ENCODE measurements around the gene ARHGDIA.

Gene ARHGDIA

GRCh38 chr17:81867170-81867990 lies 3.8 kb downstream of the ARHGDIA start:
- Histone ChIP-seq H2BK12ac (ENCODE audit: low read length) (no peak overlapping the region), H2BK120ac (ENCODE audit: insufficient read depth, low read length, poor library complexity) (peak overlapping the region; percentile 23), H3K18ac (ENCODE audit: low read length) (peak overlapping the region; percentile 83), H2AFZ (ENCODE audit: insufficient read depth, low read length, poor library complexity) (no peak overlapping the region), H3K36me3 (ENCODE audit: control insufficient read depth in 1 of 2, insufficient read depth in 2 of 2, low read length in 2 of 2) (peaks cover 52 to 54% of the 10 kb centered on the region in 2 experiments), H3K27ac (ENCODE audit: low read depth, low read length) (peak overlapping the region; percentile 82), H4K12ac (ENCODE audit: low read depth, low read length) (peak overlapping the region; percentile 71), H3K79me1 (ENCODE audit: low read length) (peaks cover 35% of the 10 kb centered on the region), H2AK5ac (ENCODE audit: low read length) (peak overlapping the region; percentile 28), H3K4me3 (ENCODE audit: low read depth, low read length) (no peak overlapping the region), H3K9me3 (ENCODE audit: insufficient read depth, low read depth, low read length) (peaks cover 3% of the 10 kb centered on the region), H2BK5ac (ENCODE audit: low read depth, low read length, poor library complexity) (peak overlapping the region; percentile 52), H3K4ac (ENCODE audit: low read depth, low read length) (no peak overlapping the region), H4K8ac (ENCODE audit: low read depth, low read length) (peak overlapping the region; percentile 49), H3K9ac (ENCODE audit: low read length) (no peak overlapping the region), H3K27me3 (ENCODE audit: insufficient read depth, low read length) (no peaks in the 10 kb centered on the region), H3K4me1 (ENCODE audit: control insufficient read depth in 1 of 2, insufficient read depth in 2 of 2, low read length in 2 of 2) (peaks cover 31 to 40% of the 10 kb centered on the region in 2 experiments), H3K23ac (ENCODE audit: low read length) (no peak overlapping the region), H3K14ac (ENCODE audit: low read length) (peak overlapping the region; percentile 26), H3K4me2 (ENCODE audit: low read length) (no peak overlapping the region), H4K91ac (ENCODE audit: low read depth, low read length) (peak overlapping the region; percentile 58), H3K79me2 (ENCODE audit: control insufficient read depth, insufficient read depth, low read length, poor library complexity) (peaks cover 23% of the 10 kb centered on the region)
- no peak for DNase-seq
- no CpG with 5 or more reads among the region's 23 CpGs for WGBS (ENCODE audit: extremely low coverage, insufficient coverage, insufficient read length)

DNA sequence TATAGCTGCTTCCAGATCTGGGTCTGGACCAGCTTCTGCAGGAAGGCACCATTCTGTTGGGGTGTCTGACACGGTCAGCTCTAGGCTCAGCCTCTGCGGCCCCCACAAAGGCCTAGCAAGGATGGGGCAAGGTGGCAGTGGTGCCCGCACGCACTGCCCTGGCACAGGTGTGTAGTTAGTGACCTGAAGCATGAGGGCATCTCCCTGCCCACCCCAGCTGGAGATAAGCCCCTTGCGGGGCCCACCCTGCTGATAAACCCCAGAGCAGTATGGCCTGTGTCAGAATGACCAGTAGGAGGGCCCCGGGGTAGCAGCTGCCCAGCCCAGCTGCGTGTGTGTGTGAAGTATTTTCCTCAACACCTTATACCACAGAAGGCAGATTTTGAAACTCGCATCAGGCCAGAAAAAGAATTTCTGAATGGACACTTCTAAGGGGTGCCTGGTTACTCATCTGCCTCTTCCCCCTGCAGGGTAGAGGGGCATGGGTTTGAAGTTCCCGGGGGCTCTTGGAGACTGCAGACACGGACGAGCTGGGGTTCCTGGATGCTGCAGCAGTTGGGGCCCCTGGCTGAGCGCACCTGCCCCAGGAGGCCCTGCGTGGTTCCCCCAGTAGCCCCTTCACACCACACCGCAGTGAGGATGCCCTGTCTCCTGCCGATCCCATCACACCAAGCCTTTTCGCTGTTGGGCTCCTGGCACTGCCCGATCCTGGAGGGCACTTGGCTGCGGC lies 4.5 kb downstream of the ARHGDIA start:
- Histone ChIP-seq H2AK5ac (ENCODE audit: low read length) (no peak overlapping the region), H2AFZ (ENCODE audit: insufficient read depth, low read length, poor library complexity) (no peak overlapping the region)
- no CpG with 5 or more reads among the region's 18 CpGs for WGBS (ENCODE audit: extremely low coverage, insufficient coverage, insufficient read length)

GRCh38 chr17:81865733-81866439 lies 5.3 kb downstream of the ARHGDIA start:
- no peak overlapping the region for H3K27ac ChIP-seq (ENCODE audit: low read depth, low read length)
- H3K4ac ChIP-seq (ENCODE audit: low read depth, low read length), result no peak overlapping the region
- no CpG with 5 or more reads among the region's 18 CpGs for WGBS (ENCODE audit: extremely low coverage, insufficient coverage, insufficient read length)

More for the DNA sequence above, 4.5 kb downstream of the ARHGDIA start:
- no peaks in the 10 kb centered on the region for H3K27me3 ChIP-seq (ENCODE audit: insufficient read depth, low read length)
- no peak overlapping the region for H3K23ac ChIP-seq (ENCODE audit: low read length)
- H3K36me3 ChIP-seq (ENCODE audit: control insufficient read depth in 1 of 2, insufficient read depth in 2 of 2, low read length in 2 of 2), result peaks cover 52 to 54% of the 10 kb centered on the region in 2 experiments
- H3K14ac ChIP-seq (ENCODE audit: low read length), result peak overlapping the region; percentile 26
- H3K79me2 ChIP-seq (ENCODE audit: control insufficient read depth, insufficient read depth, low read length, poor library complexity), result peaks cover 18% of the 10 kb centered on the region
- H3K4me3 ChIP-seq (ENCODE audit: low read depth, low read length), result no peak overlapping the region
- H2BK120ac ChIP-seq (ENCODE audit: insufficient read depth, low read length, poor library complexity), result no peak overlapping the region
- peak overlapping the region; percentile 47 for H3K18ac ChIP-seq (ENCODE audit: low read length)
- H3K79me1 ChIP-seq (ENCODE audit: low read length), result peaks cover 30% of the 10 kb centered on the region
- H4K8ac ChIP-seq (ENCODE audit: low read depth, low read length), result peak overlapping the region; percentile 18
- H2BK5ac ChIP-seq (ENCODE audit: low read depth, low read length, poor library complexity), result peak overlapping the region; percentile 52
- peaks cover 27 to 35% of the 10 kb centered on the region in 2 experiments for H3K4me1 ChIP-seq (ENCODE audit: control insufficient read depth in 1 of 2, insufficient read depth in 2 of 2, low read length in 2 of 2)
- no peak overlapping the region for H2BK12ac ChIP-seq (ENCODE audit: low read length)
- H4K91ac ChIP-seq (ENCODE audit: low read depth, low read length), result no peak overlapping the region
- no peak overlapping the region for H3K4ac ChIP-seq (ENCODE audit: low read depth, low read length)
- H3K27ac ChIP-seq (ENCODE audit: low read depth, low read length), result peak overlapping the region; percentile 82
- no peak overlapping the region for H3K4me2 ChIP-seq (ENCODE audit: low read length)
- H3K9me3 ChIP-seq (ENCODE audit: insufficient read depth, low read depth, low read length), result peaks cover 3% of the 10 kb centered on the region
- no peak overlapping the region for H3K9ac ChIP-seq (ENCODE audit: low read length)
- DNase-seq, result no peak
- H4K12ac ChIP-seq (ENCODE audit: low read depth, low read length), result peak overlapping the region; percentile 65

GRCh38 chr17:81865358-81865732 lies 5.8 kb downstream of the ARHGDIA start:
- Histone ChIP-seq H3K23ac (ENCODE audit: low read length) (no peak overlapping the region), H2AFZ (ENCODE audit: insufficient read depth, low read length, poor library complexity) (no peak overlapping the region), H3K27ac (ENCODE audit: low read depth, low read length) (no peak overlapping the region), H3K14ac (ENCODE audit: low read length) (no peak overlapping the region), H3K9me3 (ENCODE audit: insufficient read depth, low read depth, low read length) (peaks cover 3% of the 10 kb centered on the region), H3K18ac (ENCODE audit: low read length) (no peak overlapping the region), H4K91ac (ENCODE audit: low read depth, low read length) (no peak overlapping the region), H2AK5ac (ENCODE audit: low read length) (no peak overlapping the region), H2BK5ac (ENCODE audit: low read depth, low read length, poor library complexity) (no peak overlapping the region), H3K79me1 (ENCODE audit: low read length) (peaks cover 28% of the 10 kb centered on the region), H3K4ac (ENCODE audit: low read depth, low read length) (no peak overlapping the region), H2BK120ac (ENCODE audit: insufficient read depth, low read length, poor library complexity) (no peak overlapping the region), H3K27me3 (ENCODE audit: insufficient read depth, low read length) (no peaks in the 10 kb centered on the region), H3K4me3 (ENCODE audit: low read depth, low read length) (no peak overlapping the region), H3K36me3 (ENCODE audit: control insufficient read depth in 1 of 2, insufficient read depth in 2 of 2, low read length in 2 of 2) (peaks cover 52 to 54% of the 10 kb centered on the region in 2 experiments), H3K79me2 (ENCODE audit: control insufficient read depth, insufficient read depth, low read length, poor library complexity) (peaks cover 15% of the 10 kb centered on the region), H3K9ac (ENCODE audit: low read length) (no peak overlapping the region), H3K4me1 (ENCODE audit: control insufficient read depth in 1 of 2, insufficient read depth in 2 of 2, low read length in 2 of 2) (peaks cover 27 to 35% of the 10 kb centered on the region in 2 experiments), H3K4me2 (ENCODE audit: low read length) (no peak overlapping the region), H4K8ac (ENCODE audit: low read depth, low read length) (no peak overlapping the region), H2BK12ac (ENCODE audit: low read length) (no peak overlapping the region), H4K12ac (ENCODE audit: low read depth, low read length) (no peak overlapping the region)
- no CpG with 5 or more reads among the region's 8 CpGs for WGBS (ENCODE audit: extremely low coverage, insufficient coverage, insufficient read length)
- DNase-seq, result no peak

More at GRCh38 chr17:81865733-81866439, 5.3 kb downstream of the ARHGDIA start:
- Histone ChIP-seq H4K8ac (ENCODE audit: low read depth, low read length) (no peak overlapping the region), H3K18ac (ENCODE audit: low read length) (no peak overlapping the region), H3K4me1 (ENCODE audit: control insufficient read depth in 1 of 2, insufficient read depth in 2 of 2, low read length in 2 of 2) (peaks cover 27 to 35% of the 10 kb centered on the region in 2 experiments), H3K36me3 (ENCODE audit: control insufficient read depth in 1 of 2, insufficient read depth in 2 of 2, low read length in 2 of 2) (peaks cover 52 to 54% of the 10 kb centered on the region in 2 experiments), H2BK12ac (ENCODE audit: low read length) (no peak overlapping the region), H3K4me2 (ENCODE audit: low read length) (no peak overlapping the region), H2AK5ac (ENCODE audit: low read length) (no peak overlapping the region), H3K23ac (ENCODE audit: low read length) (no peak overlapping the region), H3K79me2 (ENCODE audit: control insufficient read depth, insufficient read depth, low read length, poor library complexity) (peaks cover 20% of the 10 kb centered on the region), H3K14ac (ENCODE audit: low read length) (no peak overlapping the region), H4K12ac (ENCODE audit: low read depth, low read length) (no peak overlapping the region), H2BK120ac (ENCODE audit: insufficient read depth, low read length, poor library complexity) (no peak overlapping the region), H3K9me3 (ENCODE audit: insufficient read depth, low read depth, low read length) (peaks cover 3% of the 10 kb centered on the region), H3K9ac (ENCODE audit: low read length) (no peak overlapping the region), H2AFZ (ENCODE audit: insufficient read depth, low read length, poor library complexity) (no peak overlapping the region), H3K4me3 (ENCODE audit: low read depth, low read length) (no peak overlapping the region), H4K91ac (ENCODE audit: low read depth, low read length) (no peak overlapping the region), H2BK5ac (ENCODE audit: low read depth, low read length, poor library complexity) (no peak overlapping the region), H3K27me3 (ENCODE audit: insufficient read depth, low read length) (no peaks in the 10 kb centered on the region), H3K79me1 (ENCODE audit: low read length) (peaks cover 33% of the 10 kb centered on the region)
- DNase-seq, result no peak
